ENCODE data around the gene RIMBP2.

GRCh38 chr12:130587966-130588365 is 128.1 kb downstream of the RIMBP2 start:
- TF ChIP-seq CTCF (IDR thresholded peaks at IDR 0.05; ENCODE audit: low read length) (no peak), EZH2phosphoT487 (IDR thresholded peaks at IDR 0.05; ENCODE audit: low read length) (no peak), EZH2 (optimal IDR thresholded peaks at IDR 0.05; ENCODE audit: low read depth, low read length) (no peak)
